Calu3 (cell line): ENCODE measurements around the gene SLC1A7. TPM values are rescaled to one million over a fixed set of nuclear protein-coding genes. Genes with fewer than 3 reads are reported as not detected.

Experiments used
- BruUV-seq: library from RNA; stranded (reverse); fragments of 400-500 nt; replicated peaks from 2 replicates; lab custom pipeline; 2021; lab: Mats Ljungman, UMichigan
- CTCF ChIA-PET: fragments of 300-600 bp; sonication (Branson Sonifier 250); formaldehyde crosslinking; loops from one replicate; lab custom pipeline; 2022; ENCODE audit warnings: antibody characterized with exemption; lab: Charles Lee
- DNase-seq: peaks from one replicate; pipeline ENCODE4 v3.0.0; 2022
- H3K27ac Mint-ChIP-seq: one replicate; pipeline ENCODE4 v1.8.0; 2022; ENCODE audit warnings: mixed read lengths; ENCODE audit not compliant: unreplicated experiment
- H3K27me3 Mint-ChIP-seq: one replicate; pipeline ENCODE4 v1.8.0; 2022; ENCODE audit warnings: mixed read lengths; ENCODE audit not compliant: unreplicated experiment
- H3K36me3 Mint-ChIP-seq: one replicate; pipeline ENCODE4 v1.8.0; 2022; ENCODE audit warnings: mild to moderate bottlenecking, moderate library complexity, mixed read lengths; ENCODE audit not compliant: insufficient read depth, unreplicated experiment
- H3K4me1 Mint-ChIP-seq: one replicate; pipeline ENCODE4 v1.8.0; 2022; ENCODE audit warnings: mild to moderate bottlenecking, low read depth, mixed read lengths; ENCODE audit not compliant: unreplicated experiment
- H3K4me3 Mint-ChIP-seq: one replicate; pipeline ENCODE4 v1.8.0; 2022; ENCODE audit warnings: mild to moderate bottlenecking, low read depth, moderate library complexity, mixed read lengths; ENCODE audit not compliant: unreplicated experiment
- H3K9me3 Mint-ChIP-seq: one replicate; pipeline ENCODE4 v1.8.0; 2022; ENCODE audit warnings: low read depth, mixed read lengths; ENCODE audit not compliant: unreplicated experiment
- CTCF ChIP-seq: fragments of 200-600 bp; IDR thresholded peaks from one replicate; pipeline ENCODE4 v1.8.0; 2022; ENCODE audit warnings: antibody characterized with exemption; ENCODE audit not compliant: unreplicated experiment
- intact Hi-C: fragments of 100-400 bp; cut with micrococcal nuclease; formaldehyde crosslinking; loops from one replicate; pipeline ENCODE4 v1.10.0; 2022; ENCODE audit not compliant: unreplicated experiment
- total RNA-seq: library from RNA; stranded (reverse); gene quantifications from 2 replicates; pipeline ENCODE4 v1.2.3, GENCODE V29; 2022

Gene SLC1A7
- total RNA-seq, 1 experiment from 2014 or later, result not detected

GRCh38 chr1:53089478-53090226 lies 52.8 kb downstream of the SLC1A7 start:
- Mint-ChIP-seq H3K4me3 (no peak overlapping the region), H3K27ac (no peak overlapping the region), H3K4me1 (peaks cover 6% of the 10 kb centered on the region), H3K9me3 (no peaks in the 10 kb centered on the region), H3K36me3 (peaks cover 5% of the 10 kb centered on the region), H3K27me3 (peaks cover 13% of the 10 kb centered on the region)
- CTCF ChIA-PET, result interaction anchor here (1.0 kb wide), 1 partner anchor 36 kb away, joined by 3 read pairs; no protein-coding TSS in a partner anchor
- BruUV-seq, result no TSS peak
- no peak for TF ChIP-seq CTCF
- intact Hi-C loops, result no loop called here
- DNase-seq, result peak; percentile 42

GRCh38 chr1:53088616-53089300 lies 53.7 kb downstream of the SLC1A7 start:
- no peak for DNase-seq
- Mint-ChIP-seq H3K36me3 (peaks cover 5% of the 10 kb centered on the region), H3K27ac (no peak overlapping the region), H3K4me3 (no peak overlapping the region), H3K27me3 (peaks cover 14% of the 10 kb centered on the region), H3K4me1 (peaks cover 15% of the 10 kb centered on the region), H3K9me3 (no peaks in the 10 kb centered on the region)
- CTCF ChIA-PET, result interaction anchor here (1.0 kb wide), 1 partner anchor 35 kb away, joined by 3 read pairs; no protein-coding TSS in a partner anchor
- intact Hi-C loops, result no loop called here
- BruUV-seq, result no TSS peak
- TF ChIP-seq CTCF, result no peak

DNA sequence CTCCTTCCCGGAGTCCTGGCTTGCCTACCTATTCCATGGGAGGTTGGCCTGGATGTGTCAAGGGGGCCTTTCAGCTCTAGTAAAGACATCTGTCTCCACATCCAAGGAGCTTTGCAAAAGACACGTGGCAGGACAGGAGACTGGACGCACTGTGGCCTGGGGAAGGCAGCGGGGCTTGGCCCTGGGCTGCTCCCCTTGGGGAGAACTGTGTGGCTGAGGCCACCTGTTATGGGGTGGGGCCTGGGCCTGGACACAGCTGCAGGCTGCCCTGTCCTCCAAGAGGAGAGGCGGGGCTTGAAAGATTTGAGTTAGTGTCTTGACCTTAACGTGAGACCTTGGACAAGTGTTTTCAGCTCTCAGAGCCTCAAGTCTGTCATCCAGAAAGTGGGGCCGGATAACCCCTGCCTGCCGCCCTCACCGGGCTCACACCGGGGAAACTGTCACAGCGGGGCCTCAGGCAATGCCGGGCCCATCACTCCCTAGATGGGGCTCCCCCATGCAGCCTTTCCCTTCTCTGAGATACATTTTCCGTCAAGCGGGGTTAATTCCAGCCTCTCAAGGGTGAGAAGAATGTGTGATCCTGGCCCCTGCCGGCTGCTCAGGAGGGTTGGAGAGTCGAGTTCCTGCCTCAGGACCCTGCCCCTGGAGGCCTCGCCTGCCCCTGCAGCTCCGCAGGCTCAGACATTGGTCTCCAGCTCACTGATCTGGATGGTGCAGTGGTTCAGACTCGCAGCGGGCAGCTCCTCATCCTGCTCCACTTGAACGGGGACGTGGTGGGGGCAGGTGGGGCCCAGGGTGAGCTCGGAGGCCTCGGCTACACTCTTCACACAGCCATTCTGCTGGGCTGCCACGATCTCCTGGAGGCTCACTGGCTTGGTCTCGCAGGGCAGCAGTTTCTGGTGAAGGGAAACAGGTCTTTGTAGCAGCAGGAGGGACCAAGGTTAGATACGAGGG lies 54.8 kb downstream of the SLC1A7 start:
- Mint-ChIP-seq H3K4me3 (no peak overlapping the region), H3K27me3 (peaks cover 18% of the 10 kb centered on the region), H3K4me1 (peaks cover 23% of the 10 kb centered on the region), H3K36me3 (peaks cover 5% of the 10 kb centered on the region), H3K9me3 (no peaks in the 10 kb centered on the region), H3K27ac (no peak overlapping the region)
- BruUV-seq, result no TSS peak
- intact Hi-C loops, result no loop called here
- CTCF ChIA-PET, result no interaction called here
- TF ChIP-seq CTCF, result no peak
- DNase-seq, result no peak

DNA sequence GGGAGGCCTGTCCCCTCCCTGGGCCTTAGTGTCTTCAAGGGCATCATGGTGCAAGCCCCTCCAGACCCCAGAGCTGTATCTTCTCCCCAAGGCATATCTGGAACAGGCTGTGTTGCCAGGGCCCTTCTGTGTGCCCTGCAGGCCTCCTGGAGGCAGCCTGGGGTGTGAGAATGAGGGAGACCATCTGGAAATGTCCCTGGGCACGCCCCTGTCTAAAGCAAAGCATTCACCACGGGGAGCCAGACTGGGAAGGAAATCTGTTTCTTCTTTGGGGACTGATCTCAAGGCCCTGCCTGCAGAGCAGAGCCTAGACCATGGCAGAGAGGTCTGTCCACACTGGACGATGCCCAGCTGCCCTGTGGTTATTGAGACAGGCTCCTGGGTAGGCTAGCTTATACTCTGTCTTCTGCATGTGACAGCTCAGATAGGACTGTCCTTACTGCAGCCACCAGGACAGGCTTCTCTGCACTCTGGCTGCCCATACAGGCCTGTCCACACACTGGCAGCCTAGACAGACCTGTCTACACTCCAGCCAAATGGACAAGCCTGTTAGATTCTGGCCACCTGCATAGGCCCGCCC lies 55.9 kb downstream of the SLC1A7 start:
- Mint-ChIP-seq H3K4me3 (no peak overlapping the region), H3K4me1 (peaks cover 23% of the 10 kb centered on the region), H3K27ac (no peak overlapping the region), H3K27me3 (peaks cover 21% of the 10 kb centered on the region), H3K9me3 (no peaks in the 10 kb centered on the region), H3K36me3 (peaks cover 5% of the 10 kb centered on the region)
- CTCF ChIA-PET, result no interaction called here
- no peak for TF ChIP-seq CTCF
- intact Hi-C loops, result no loop called here
- BruUV-seq, result no TSS peak
- no peak for DNase-seq
